ENCODE data around the gene PCDH12. TPM values are rescaled to one million over a fixed set of nuclear protein-coding genes. Genes with fewer than 3 reads are reported as not detected.

PCDH12 gene
- total and polyA plus RNA-seq, 4 donors, result 0.88 to 10.3 (median 4.5) TPM

DNA sequence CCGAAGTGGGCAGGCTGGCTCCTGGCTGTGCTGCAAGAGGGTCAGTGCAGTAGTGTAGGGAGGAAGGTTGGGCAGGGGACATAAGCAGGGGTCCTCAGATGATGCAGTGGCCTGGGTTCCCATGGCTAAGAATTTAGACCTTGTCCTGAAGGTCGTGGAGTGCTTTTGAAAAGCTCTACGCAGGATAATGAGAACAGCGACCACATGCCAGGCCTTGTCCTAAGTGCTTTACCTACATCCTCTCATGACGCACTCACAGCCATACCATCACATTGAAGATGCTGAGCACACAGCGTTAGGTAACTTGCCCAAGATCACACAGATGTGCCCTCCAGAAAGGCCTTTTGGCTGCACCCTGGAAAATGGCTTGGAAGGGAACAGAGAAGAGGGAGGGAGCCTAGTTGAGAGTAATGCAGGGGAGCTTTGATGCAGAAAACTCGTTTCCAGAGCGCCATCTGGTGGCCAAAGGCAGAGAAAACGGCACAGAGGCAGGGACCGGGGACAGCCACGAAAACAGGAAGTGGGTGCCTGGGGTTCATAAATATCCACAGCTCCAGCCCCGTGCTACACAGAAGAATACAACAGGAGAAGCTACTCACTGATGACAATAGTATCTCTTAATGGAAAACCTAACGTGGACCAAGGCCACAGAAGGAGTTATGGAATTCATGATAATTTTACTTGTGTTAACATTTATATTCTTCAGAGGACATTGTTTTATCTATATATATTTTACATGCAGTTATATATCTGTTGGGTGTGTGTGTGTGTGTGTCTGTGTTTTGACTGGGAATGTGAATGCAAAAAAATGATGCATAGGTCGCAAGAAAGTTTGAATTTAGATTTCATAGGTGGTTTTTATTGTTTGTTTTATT, 2.7 kb upstream of the PCDH12 start:
- H3K27ac ChIP-seq (ENCODE audit: low read depth in 1 of 2, low read length in 2 of 2), result no peak overlapping the region
- peak; percentile 89 for ATAC-seq (ENCODE audit: low FRiP score)

DNA sequence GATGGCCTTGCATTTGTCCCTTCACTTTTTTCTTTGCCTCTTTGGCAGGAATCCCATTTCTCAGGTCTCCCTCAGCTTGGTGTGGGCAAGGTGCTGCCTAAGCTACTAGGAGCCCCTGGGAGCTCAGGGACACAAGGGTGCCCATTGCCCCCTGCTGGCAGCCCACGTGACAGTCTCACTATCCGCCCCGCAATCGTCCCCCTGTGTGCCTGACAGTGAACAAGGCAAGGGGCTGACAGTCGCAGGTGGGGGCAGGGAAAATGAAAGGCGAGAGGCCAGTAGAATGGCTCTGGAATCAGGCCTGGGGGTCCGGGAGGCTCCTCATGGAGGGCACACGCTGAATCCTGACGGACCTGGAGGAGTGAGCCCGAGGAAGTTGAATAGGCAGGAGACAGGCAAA, 2.0 kb upstream of the PCDH12 start:
- ATAC-seq (ENCODE audit: low FRiP score) (no peak), DNase-seq (no peak)
- H3K27ac ChIP-seq (ENCODE audit: low read depth in 1 of 2, low read length in 2 of 2), result no peak overlapping the region
- no peaks in the 10 kb centered on the region for H3K9me3 ChIP-seq (ENCODE audit: control insufficient read depth, low read length)
- H3K4me1 ChIP-seq (ENCODE audit: control insufficient read depth in 1 of 2, insufficient read depth in 2 of 2, low read length in 2 of 2), result no peaks in the 10 kb centered on the region
- intact Hi-C loops (cut with DNase I), result loop anchor here (2.0 to 5.0 kb wide), 3 partner anchors 69 to 267 kb away; partner anchors contain the start of gene PCDH1 (in 1 of the 2)
- no peak overlapping the region for H3K4me3 ChIP-seq (ENCODE audit: low read length in 2 of 2)
- WGBS, 2 donors, result 56 to 57% methylated on average over 10 of the region's 10 CpGs
- no peaks in the 10 kb centered on the region for H3K27me3 ChIP-seq (ENCODE audit: control insufficient read depth in 1 of 2, insufficient read depth in 2 of 2, low read length in 1 of 2)
- no peaks in the 10 kb centered on the region for H3K36me3 ChIP-seq (ENCODE audit: control insufficient read depth in 1 of 2, insufficient read depth in 2 of 2, low read length in 1 of 2)

More for the DNA sequence above, 2.7 kb upstream of the PCDH12 start:
- Histone ChIP-seq H3K9me3 (ENCODE audit: control insufficient read depth, low read length) (no peaks in the 10 kb centered on the region), H3K36me3 (ENCODE audit: control insufficient read depth in 1 of 2, insufficient read depth in 2 of 2, low read length in 1 of 2) (no peaks in the 10 kb centered on the region), H3K4me1 (ENCODE audit: control insufficient read depth in 1 of 2, insufficient read depth in 2 of 2, low read length in 2 of 2) (no peaks in the 10 kb centered on the region), H3K4me3 (ENCODE audit: low read length in 2 of 2) (no peak overlapping the region), H3K27me3 (ENCODE audit: control insufficient read depth in 1 of 2, insufficient read depth in 2 of 2, low read length in 1 of 2) (no peaks in the 10 kb centered on the region)
- peak; percentile 95 for DNase-seq
- 28 to 30% methylated on average over 14 of the region's 14 CpGs for WGBS, 2 donors
- intact Hi-C loops (cut with DNase I), result loop anchor here (2.0 to 5.0 kb wide), 3 partner anchors 70 to 268 kb away; partner anchors contain the start of gene PCDH1 (in 1 of the 2)

DNA sequence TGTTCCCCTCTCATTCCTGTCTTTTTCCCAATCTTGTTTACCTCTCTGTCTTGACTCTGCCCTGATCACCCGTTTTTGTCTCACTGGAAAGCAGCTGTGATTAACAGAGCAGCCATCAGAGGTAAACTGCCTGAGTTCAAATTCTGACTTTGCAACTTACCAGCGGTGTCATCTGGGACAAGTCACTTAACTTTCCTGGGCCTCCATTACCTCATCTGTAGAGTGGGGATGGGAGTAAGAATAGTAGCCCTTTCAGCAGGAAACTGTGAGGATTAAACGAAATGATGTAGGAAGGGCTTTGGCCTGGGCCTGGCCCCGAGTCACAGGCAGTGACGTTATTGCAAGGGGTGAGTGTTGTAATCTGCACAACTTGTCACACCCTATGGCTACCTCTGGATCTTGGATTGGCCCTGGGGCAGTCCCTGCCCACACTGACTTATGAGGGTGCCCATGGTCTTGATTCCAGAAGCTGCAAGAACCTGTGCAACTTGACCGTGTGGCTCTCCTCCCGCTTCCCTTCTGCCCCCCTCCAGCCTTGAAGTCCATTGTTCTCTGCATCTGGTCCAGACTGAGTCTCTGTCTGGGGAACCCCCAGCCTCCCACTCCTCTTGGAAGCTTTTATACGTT, 657 bp upstream of the PCDH12 start:
- Histone ChIP-seq H3K9me3 (ENCODE audit: control insufficient read depth, low read length) (no peaks in the 10 kb centered on the region), H3K36me3 (ENCODE audit: control insufficient read depth in 1 of 2, insufficient read depth in 2 of 2, low read length in 1 of 2) (no peaks in the 10 kb centered on the region), H3K27ac (ENCODE audit: low read depth in 1 of 2, low read length in 2 of 2) (no peak overlapping the region), H3K27me3 (ENCODE audit: control insufficient read depth in 1 of 2, insufficient read depth in 2 of 2, low read length in 1 of 2) (no peaks in the 10 kb centered on the region), H3K4me3 (ENCODE audit: low read length in 2 of 2) (no peak overlapping the region), H3K4me1 (ENCODE audit: control insufficient read depth in 1 of 2, insufficient read depth in 2 of 2, low read length in 2 of 2) (no peaks in the 10 kb centered on the region)
- DNase-seq (no peak), ATAC-seq (ENCODE audit: low FRiP score) (peak; percentile 46)
- 83 to 88% methylated on average over 8 of the region's 8 CpGs for WGBS, 2 donors
- intact Hi-C loops (cut with DNase I), result loop anchor here in 1 of 2 donors (2.0 kb wide), 1 partner anchor 266 kb away; no protein-coding TSS in a partner anchor

DNA sequence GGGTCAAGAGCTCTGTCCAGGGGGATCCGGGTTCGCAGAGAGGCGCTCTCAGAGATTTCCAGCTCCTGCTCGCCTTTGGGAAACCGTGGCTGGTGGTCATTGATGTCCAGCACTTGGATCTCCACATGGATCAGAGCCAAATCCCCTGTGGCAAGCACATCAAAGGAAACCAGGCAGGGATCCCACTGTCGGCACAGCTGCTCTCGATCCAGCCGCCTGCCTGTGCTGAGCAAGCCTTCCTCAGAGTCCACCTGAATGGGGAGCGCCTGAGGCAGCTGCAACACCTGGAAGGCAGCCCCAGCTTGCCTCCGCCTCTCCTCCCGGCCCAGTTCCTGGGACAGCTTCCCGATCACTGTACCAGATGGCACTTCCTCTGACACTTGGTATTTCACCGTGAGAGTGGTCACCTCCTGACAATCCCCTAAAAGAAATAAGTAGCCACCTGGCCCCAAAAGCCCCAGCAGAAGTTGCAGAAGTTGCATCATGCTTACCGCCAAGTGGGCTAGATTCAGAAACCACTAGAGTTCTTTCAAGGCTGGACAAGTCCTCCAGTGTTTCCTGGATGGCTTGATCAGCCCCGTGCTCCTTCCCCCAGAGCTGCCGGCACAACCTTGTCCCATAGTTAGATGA, 520 bp downstream of the PCDH12 start:
- no peak overlapping the region for H3K4me3 ChIP-seq (ENCODE audit: low read length in 2 of 2)
- no peaks in the 10 kb centered on the region for H3K27me3 ChIP-seq (ENCODE audit: control insufficient read depth in 1 of 2, insufficient read depth in 2 of 2, low read length in 1 of 2)
- H3K27ac ChIP-seq (ENCODE audit: low read depth in 1 of 2, low read length in 2 of 2), result no peak overlapping the region
- 84 to 85% methylated on average over 16 of the region's 16 CpGs for WGBS, 2 donors
- ATAC-seq (ENCODE audit: low FRiP score) (no peak), DNase-seq (no peak)
- intact Hi-C loops (cut with DNase I), result no loop called here
- no peaks in the 10 kb centered on the region for H3K9me3 ChIP-seq (ENCODE audit: control insufficient read depth, low read length)
- no peaks in the 10 kb centered on the region for H3K4me1 ChIP-seq (ENCODE audit: control insufficient read depth in 1 of 2, insufficient read depth in 2 of 2, low read length in 2 of 2)
- no peaks in the 10 kb centered on the region for H3K36me3 ChIP-seq (ENCODE audit: control insufficient read depth in 1 of 2, insufficient read depth in 2 of 2, low read length in 1 of 2)

DNA sequence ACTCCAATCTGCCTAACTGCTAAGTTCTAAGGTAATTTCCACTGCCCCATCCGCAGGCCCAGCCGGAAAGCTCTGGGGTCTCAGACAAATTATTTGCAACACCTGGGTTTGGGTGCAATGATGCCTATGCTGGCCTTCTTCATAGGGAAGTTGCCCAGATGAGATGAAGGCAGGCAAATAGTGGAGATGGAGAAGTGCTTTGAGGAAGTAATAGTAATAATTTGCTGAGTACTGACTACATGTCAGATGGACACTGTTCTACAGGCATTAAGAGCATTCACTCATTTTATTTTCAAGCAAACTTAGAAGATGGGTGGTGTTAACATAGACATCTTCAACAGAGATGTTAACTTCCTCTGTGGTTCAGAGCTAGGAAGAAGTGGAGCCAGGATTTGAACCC, 3.8 kb downstream of the PCDH12 start:
- Histone ChIP-seq H3K36me3 (ENCODE audit: control insufficient read depth in 1 of 2, insufficient read depth in 2 of 2, low read length in 1 of 2) (no peaks in the 10 kb centered on the region), H3K4me1 (ENCODE audit: control insufficient read depth in 1 of 2, insufficient read depth in 2 of 2, low read length in 2 of 2) (no peaks in the 10 kb centered on the region), H3K9me3 (ENCODE audit: control insufficient read depth, low read length) (no peaks in the 10 kb centered on the region), H3K4me3 (ENCODE audit: low read length in 2 of 2) (no peak overlapping the region), H3K27ac (ENCODE audit: low read depth in 1 of 2, low read length in 2 of 2) (no peak overlapping the region), H3K27me3 (ENCODE audit: control insufficient read depth in 1 of 2, insufficient read depth in 2 of 2, low read length in 1 of 2) (no peaks in the 10 kb centered on the region)
- no peak for ATAC-seq (ENCODE audit: low FRiP score)
- intact Hi-C loops (cut with DNase I), result loop anchor here in 1 of 2 donors (5.0 kb wide), 1 partner anchor 37 kb away; no protein-coding TSS in a partner anchor
- 92 to 98% methylated on average over 2 of the region's 2 CpGs for WGBS, 2 donors
- DNase-seq, result no peak

DNA sequence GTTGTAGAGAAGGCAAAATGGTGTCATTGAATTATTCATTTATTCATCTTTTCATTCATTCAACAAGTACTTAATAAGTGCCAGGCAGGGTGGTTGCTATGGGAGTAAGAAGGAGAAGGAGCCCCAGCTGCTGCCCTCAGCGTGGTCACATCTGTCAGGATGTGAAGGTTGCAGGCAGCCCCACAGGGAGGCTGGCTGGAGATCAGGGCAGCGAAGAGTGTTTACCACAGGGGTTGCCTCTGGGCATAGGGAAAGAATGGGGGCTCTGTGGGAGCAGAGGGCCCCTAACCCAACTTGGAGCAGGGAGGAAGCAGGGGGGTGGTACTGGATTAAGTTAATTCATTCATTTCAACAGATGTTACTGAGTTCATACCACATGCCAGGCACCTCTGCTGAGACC, 6.0 kb downstream of the PCDH12 start:
- no peaks in the 10 kb centered on the region for H3K9me3 ChIP-seq (ENCODE audit: control insufficient read depth, low read length)
- H3K27ac ChIP-seq (ENCODE audit: low read depth in 1 of 2, low read length in 2 of 2), result no peak overlapping the region
- no peaks in the 10 kb centered on the region for H3K4me1 ChIP-seq (ENCODE audit: control insufficient read depth in 1 of 2, insufficient read depth in 2 of 2, low read length in 2 of 2)
- H3K27me3 ChIP-seq (ENCODE audit: control insufficient read depth in 1 of 2, insufficient read depth in 2 of 2, low read length in 1 of 2), result no peaks in the 10 kb centered on the region
- no peak for DNase-seq
- no peak for ATAC-seq (ENCODE audit: low FRiP score)
- 94% methylated on average over 2 of the region's 2 CpGs for WGBS, 2 donors
- H3K36me3 ChIP-seq (ENCODE audit: control insufficient read depth in 1 of 2, insufficient read depth in 2 of 2, low read length in 1 of 2), result no peaks in the 10 kb centered on the region
- intact Hi-C loops (cut with DNase I), result loop anchor here in 1 of 2 donors (5.0 kb wide), 1 partner anchor 35 kb away; no protein-coding TSS in a partner anchor
- no peak overlapping the region for H3K4me3 ChIP-seq (ENCODE audit: low read length in 2 of 2)

DNA sequence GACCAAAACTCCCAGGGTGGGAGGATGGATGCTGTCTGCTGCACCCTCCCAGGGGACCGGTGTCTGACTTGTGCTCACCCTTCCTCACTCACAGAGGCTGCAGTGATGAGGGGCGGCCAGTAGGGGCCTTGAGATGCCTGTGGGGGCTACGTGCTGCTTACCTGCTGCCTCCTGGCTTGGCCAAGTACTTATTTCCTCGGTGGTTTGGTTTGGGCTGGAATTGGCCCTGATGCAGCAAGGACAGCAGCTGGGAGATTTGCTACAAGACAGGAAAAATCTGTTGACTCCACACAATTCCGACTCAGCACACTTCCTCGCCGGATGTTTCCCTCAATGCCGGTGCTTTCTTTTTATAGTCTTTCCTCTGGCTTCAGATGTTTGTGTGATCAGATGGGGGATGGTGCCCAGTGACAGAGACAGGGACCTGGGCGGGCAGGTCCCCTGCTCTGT, 6.6 kb downstream of the PCDH12 start:
- Histone ChIP-seq H3K4me3 (ENCODE audit: low read length in 2 of 2) (no peak overlapping the region), H3K4me1 (ENCODE audit: control insufficient read depth in 1 of 2, insufficient read depth in 2 of 2, low read length in 2 of 2) (no peaks in the 10 kb centered on the region), H3K27ac (ENCODE audit: low read depth in 1 of 2, low read length in 2 of 2) (no peak overlapping the region), H3K36me3 (ENCODE audit: control insufficient read depth in 1 of 2, insufficient read depth in 2 of 2, low read length in 1 of 2) (no peaks in the 10 kb centered on the region), H3K27me3 (ENCODE audit: control insufficient read depth in 1 of 2, insufficient read depth in 2 of 2, low read length in 1 of 2) (no peaks in the 10 kb centered on the region), H3K9me3 (ENCODE audit: control insufficient read depth, low read length) (no peaks in the 10 kb centered on the region)
- intact Hi-C loops (cut with DNase I), result loop anchor here in 1 of 2 donors (5.0 kb wide), 1 partner anchor 34 kb away; no protein-coding TSS in a partner anchor
- ATAC-seq (ENCODE audit: low FRiP score), result no peak
- DNase-seq, result no peak
- 67% methylated on average over 9 of the region's 9 CpGs for WGBS, 2 donors

DNA sequence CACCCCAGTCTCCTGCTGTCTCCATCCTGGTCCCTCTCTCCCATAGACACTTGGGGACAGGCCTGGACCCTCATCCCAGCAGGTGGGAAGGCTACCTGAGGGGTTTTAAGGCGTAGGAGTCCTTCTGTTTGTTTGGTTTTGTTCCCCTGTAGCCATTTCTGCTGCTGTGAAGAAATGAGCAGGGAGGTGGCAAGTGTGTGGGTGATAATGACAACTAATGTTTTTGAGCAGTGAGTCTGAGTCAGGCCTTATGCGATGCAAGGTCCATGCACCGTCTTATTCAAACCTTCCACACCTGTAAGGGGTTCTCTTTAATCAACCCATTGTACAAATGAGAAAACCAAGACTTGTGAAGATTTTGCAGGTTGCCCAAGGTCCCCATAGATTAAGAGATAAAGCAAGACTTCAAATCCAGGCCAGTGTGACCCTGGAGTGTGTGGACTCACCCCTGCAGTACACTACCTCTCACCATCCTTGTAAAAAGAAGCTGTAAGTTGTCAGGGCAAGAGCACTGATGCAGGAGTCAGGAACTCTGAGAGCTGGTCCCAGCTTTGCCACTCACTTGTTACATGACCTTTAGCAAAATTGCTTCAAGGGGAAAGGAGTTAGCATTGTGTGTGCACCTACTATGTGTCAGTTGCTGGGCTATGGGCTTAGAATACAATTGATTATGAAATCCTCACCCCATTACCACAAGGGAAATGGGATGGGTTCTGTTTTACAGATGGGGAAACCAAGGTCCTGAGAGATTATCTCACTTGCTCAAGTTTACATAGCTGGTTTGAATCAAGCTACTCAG, 7.6 kb downstream of the PCDH12 start:
- intact Hi-C loops (cut with DNase I), result loop anchor here in 1 of 2 donors (5.0 kb wide), 1 partner anchor 33 kb away; no protein-coding TSS in a partner anchor
- no peak for ATAC-seq (ENCODE audit: low FRiP score)

More for the DNA sequence above, 7.6 kb downstream of the PCDH12 start:
- Histone ChIP-seq H3K4me3 (ENCODE audit: low read length in 2 of 2) (no peak overlapping the region), H3K27me3 (ENCODE audit: control insufficient read depth in 1 of 2, insufficient read depth in 2 of 2, low read length in 1 of 2) (no peaks in the 10 kb centered on the region), H3K36me3 (ENCODE audit: control insufficient read depth in 1 of 2, insufficient read depth in 2 of 2, low read length in 1 of 2) (no peaks in the 10 kb centered on the region), H3K4me1 (ENCODE audit: control insufficient read depth in 1 of 2, insufficient read depth in 2 of 2, low read length in 2 of 2) (no peaks in the 10 kb centered on the region), H3K27ac (ENCODE audit: low read depth in 1 of 2, low read length in 2 of 2) (no peak overlapping the region), H3K9me3 (ENCODE audit: control insufficient read depth, low read length) (no peaks in the 10 kb centered on the region)
- DNase-seq, result no peak
- 92 to 94% methylated on average over 3 of the region's 3 CpGs for WGBS, 2 donors
